Measurements from ENCODE around the gene MS4A1.

Gene MS4A1

GRCh38 chr11:60457576-60457975 lies 1.9 kb downstream of the MS4A1 start:
- no peak for DNase-seq (ENCODE audit: low read depth)
- TF ChIP-seq MAX (IDR thresholded peaks at IDR 0.05; ENCODE audit: low read depth, low read length), result no peak
- TF ChIP-seq POLR2A (IDR thresholded peaks at IDR 0.05; ENCODE audit: extremely low read depth, insufficient read length), result no peak
- no peak for TF ChIP-seq MYC (IDR thresholded peaks at IDR 0.05; ENCODE audit: low read depth, low read length)
- TF ChIP-seq, protein P1, sequence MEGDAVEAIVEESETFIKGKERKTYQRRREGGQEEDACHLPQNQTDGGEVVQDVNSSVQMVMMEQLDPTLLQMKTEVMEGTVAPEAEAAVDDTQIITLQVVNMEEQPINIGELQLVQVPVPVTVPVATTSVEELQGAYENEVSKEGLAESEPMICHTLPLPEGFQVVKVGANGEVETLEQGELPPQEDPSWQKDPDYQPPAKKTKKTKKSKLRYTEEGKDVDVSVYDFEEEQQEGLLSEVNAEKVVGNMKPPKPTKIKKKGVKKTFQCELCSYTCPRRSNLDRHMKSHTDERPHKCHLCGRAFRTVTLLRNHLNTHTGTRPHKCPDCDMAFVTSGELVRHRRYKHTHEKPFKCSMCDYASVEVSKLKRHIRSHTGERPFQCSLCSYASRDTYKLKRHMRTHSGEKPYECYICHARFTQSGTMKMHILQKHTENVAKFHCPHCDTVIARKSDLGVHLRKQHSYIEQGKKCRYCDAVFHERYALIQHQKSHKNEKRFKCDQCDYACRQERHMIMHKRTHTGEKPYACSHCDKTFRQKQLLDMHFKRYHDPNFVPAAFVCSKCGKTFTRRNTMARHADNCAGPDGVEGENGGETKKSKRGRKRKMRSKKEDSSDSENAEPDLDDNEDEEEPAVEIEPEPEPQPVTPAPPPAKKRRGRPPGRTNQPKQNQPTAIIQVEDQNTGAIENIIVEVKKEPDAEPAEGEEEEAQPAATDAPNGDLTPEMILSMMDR (IDR thresholded peaks at IDR 0.05; ENCODE audit: low read depth, low read length), result no peak
- no peak overlapping the region for H3K4me3 ChIP-seq (ENCODE audit: low read depth, low read length)

- H3K4me3 ChIP-seq (ENCODE audit: low read depth, low read length), result no peak overlapping the region
- no peak for TF ChIP-seq MYC (IDR thresholded peaks at IDR 0.05; ENCODE audit: low read depth, low read length)
- TF ChIP-seq MAX (IDR thresholded peaks at IDR 0.05; ENCODE audit: low read depth, low read length), result no peak
- TF ChIP-seq, protein P1 (IDR thresholded peaks at IDR 0.05; ENCODE audit: low read depth, low read length), result no peak
- TF ChIP-seq POLR2A (IDR thresholded peaks at IDR 0.05; ENCODE audit: extremely low read depth, insufficient read length), result no peak
- DNase-seq (ENCODE audit: low read depth), result no peak
These were observed 3.7 kb downstream of the MS4A1 start for GRCh38 chr11:60459345-60459744.

GRCh38 chr11:60468829-60469228 lies 13.2 kb downstream of the MS4A1 start:
- no peak overlapping the region for H3K4me3 ChIP-seq (ENCODE audit: low read depth, low read length)
- no peak for DNase-seq (ENCODE audit: low read depth)
- TF ChIP-seq MYC (IDR thresholded peaks at IDR 0.05; ENCODE audit: low read depth, low read length), result no peak
- no peak for TF ChIP-seq POLR2A (IDR thresholded peaks at IDR 0.05; ENCODE audit: extremely low read depth, insufficient read length)
- TF ChIP-seq MAX (IDR thresholded peaks at IDR 0.05; ENCODE audit: low read depth, low read length), result no peak
- TF ChIP-seq, protein P1 (IDR thresholded peaks at IDR 0.05; ENCODE audit: low read depth, low read length), result no peak

- H3K4me3 ChIP-seq (ENCODE audit: low read depth, low read length), result no peak overlapping the region
- no peak for DNase-seq (ENCODE audit: low read depth)
- TF ChIP-seq POLR2A (IDR thresholded peaks at IDR 0.05; ENCODE audit: extremely low read depth, insufficient read length) (no peak), MAX (IDR thresholded peaks at IDR 0.05; ENCODE audit: low read depth, low read length) (no peak), MYC (IDR thresholded peaks at IDR 0.05; ENCODE audit: low read depth, low read length) (no peak)
- TF ChIP-seq, protein P1 (IDR thresholded peaks at IDR 0.05; ENCODE audit: low read depth, low read length), result peak; percentile 8
These were observed 14.1 kb downstream of the MS4A1 start for GRCh38 chr11:60469723-60470122.

GRCh38 chr11:60477035-60477445 lies 21.4 kb downstream of the MS4A1 start:
- TF ChIP-seq MYC (IDR thresholded peaks at IDR 0.05; ENCODE audit: low read depth, low read length) (no peak), MAX (IDR thresholded peaks at IDR 0.05; ENCODE audit: low read depth, low read length) (no peak), POLR2A (IDR thresholded peaks at IDR 0.05; ENCODE audit: extremely low read depth, insufficient read length) (no peak)
- TF ChIP-seq, protein P1 (IDR thresholded peaks at IDR 0.05; ENCODE audit: low read depth, low read length), result no peak
- no peak overlapping the region for H3K4me3 ChIP-seq (ENCODE audit: low read depth, low read length)
- DNase-seq (ENCODE audit: low read depth), result no peak

DNA sequence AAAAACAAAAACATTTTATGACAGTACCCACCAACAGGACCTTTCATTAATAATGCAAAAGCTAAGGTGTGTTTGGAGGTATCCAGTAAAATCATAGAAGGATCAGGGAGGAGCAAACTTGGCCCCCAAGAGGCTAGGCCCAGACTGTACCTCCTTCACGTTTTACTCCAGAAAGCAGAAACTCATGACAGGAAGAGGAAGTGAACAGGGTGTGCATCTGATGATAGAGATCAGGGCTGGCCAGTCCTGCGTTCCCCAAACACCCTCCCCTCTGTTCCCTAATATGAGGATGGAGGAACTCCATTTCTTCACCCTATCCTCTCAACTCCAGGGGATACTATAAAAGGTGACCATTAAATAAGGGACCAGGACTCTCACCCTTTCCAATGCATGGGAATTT lies 26.7 kb downstream of the MS4A1 start:
- DNase-seq (ENCODE audit: low read depth), result peak; percentile 59
- no peak overlapping the region for H3K4me3 ChIP-seq (ENCODE audit: low read depth, low read length)
- TF ChIP-seq MAX (IDR thresholded peaks at IDR 0.05; ENCODE audit: low read depth, low read length) (no peak), MYC (IDR thresholded peaks at IDR 0.05; ENCODE audit: low read depth, low read length) (no peak), POLR2A (IDR thresholded peaks at IDR 0.05; ENCODE audit: extremely low read depth, insufficient read length) (no peak)
- TF ChIP-seq, protein P1 (IDR thresholded peaks at IDR 0.05; ENCODE audit: low read depth, low read length), result no peak

All from NB4 (cell line).